Activated naive CD4-positive, alpha-beta T cell treated with Interleukin-2 at 50 U/mL for 16 hours (primary cell): Measurements from ENCODE around the gene MLPH.
"Not testable (repeated sequence)": the region's sequence is repeated elsewhere in the genome, so short reads cannot be mapped to it uniquely, and the experiment has no call there.

Experiments
- DNase-seq: peaks from one replicate; pipeline ENCODE4 v3.0.0-alpha.2; 2020

Gene MLPH

DNA sequence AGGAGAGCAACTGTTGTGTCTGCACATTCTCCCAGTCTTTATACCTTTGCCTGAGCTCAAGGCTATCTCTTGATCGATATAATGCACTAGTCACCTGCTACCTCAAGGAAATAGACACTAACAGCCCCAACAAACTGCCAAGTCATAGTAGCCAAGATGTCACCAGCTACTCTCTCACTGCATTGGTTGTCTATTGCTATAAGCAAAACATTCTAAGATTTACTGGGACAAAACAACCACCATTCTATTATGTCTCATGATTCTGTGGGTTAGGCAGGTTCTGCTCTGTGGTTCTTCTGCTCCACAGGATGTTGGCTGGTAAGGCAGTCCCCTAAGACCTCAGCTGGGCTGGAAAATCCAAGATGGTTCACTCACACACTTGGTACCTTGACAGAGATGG lies 28.5 kb upstream of the MLPH start:
- DNase-seq: no peak

DNA sequence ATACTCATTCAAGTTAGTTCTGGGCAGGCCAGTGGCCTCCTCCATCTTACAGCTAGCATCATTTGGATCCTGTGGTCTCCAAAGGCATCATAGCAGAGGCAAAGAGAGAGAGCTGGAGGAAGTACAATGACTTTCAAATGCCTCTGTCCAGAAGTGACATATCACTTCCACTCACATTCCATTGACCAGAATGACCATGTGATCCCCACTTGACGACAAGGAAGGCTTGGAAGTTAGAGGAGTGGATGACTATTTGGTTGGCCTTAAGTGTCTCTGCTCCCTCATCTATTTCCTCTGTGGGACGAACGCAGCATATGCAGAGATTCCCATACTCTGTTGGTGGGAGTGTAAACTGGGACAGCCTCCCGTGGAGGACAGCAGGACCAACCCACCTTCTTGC lies 27.8 kb upstream of the MLPH start:
- no peak for DNase-seq

DNA sequence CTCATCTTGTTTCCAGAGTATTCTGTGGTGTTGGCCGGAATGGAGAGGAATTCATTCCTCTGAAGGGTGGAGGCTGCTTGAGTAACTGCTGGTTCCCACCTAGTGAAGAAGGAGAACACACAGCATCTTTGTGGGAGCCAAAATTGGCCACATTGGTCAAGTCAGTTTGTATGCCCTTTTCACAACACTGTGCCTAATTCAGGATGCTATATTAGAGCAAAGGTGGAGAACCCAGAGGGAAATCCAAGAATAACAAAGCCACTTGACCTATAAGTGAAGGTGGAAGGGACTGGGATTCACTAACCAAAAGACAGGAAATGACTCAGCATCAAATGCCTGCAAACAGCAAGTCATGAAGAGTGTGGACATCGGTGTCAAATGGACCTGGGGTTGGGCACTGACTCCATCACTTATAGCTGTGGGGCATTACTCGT lies 27.3 kb upstream of the MLPH start:
- no peak for DNase-seq

DNA sequence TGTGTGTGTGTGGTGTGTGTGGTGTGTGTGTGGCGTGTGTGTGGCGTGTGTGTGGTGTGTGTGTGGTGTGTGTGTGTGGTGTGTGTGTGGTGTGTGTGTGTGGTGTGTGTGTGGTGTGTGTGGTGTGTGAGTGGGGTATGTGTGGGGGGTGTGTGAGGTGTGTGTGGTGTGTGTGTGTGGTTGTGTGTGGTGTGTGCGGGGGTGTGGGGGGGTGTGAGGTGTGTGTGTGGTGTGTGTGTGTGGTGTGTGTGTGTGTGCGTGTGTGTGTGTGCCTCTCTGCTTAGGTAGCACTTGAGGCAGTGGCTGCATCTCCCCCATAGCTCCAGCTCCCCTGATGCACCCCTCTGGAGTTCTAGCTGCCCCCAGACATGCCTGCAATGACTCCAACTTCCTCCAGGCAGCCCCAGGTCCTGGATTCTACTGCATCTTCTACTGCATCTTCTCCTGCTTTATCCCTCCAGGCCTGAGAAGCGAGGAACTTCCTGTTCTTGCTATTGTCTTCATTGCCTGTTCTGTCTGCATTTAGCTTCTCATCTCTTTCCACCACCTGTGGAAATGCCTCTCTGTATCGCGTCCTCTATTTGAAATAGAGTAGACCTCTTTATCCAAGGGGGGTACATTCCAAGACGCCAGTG lies 22.2 kb upstream of the MLPH start:
- DNase-seq: no peak

DNA sequence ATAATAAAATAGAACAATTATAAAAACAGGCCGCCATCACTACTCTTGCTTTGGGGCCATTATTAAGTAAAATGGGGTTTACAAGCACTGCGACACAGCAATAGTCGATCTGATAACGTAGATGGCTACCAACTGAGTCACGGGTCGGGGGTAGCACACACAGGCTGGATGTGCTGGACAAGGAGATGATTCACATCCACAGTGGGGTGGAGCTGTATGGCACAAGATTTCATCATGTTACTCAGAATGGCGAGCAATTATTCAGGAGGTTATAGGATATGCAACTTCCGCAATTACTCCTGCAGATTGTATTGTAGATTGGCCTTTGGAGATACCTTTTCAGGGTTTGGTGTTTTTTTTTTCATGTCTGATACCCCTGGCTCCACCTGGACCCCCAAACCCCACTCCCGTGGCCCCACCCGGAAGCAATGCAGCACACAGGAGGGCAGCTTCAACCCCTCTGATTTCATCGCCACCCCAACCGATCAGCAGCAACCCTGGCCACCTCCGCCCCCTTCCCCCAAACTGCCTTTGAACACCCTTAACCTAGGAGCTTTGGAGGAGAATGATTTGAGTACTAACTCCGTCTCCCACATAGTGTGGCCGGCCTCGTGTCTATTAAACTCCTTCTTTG lies 21.4 kb upstream of the MLPH start:
- DNase-seq: no peak

DNA sequence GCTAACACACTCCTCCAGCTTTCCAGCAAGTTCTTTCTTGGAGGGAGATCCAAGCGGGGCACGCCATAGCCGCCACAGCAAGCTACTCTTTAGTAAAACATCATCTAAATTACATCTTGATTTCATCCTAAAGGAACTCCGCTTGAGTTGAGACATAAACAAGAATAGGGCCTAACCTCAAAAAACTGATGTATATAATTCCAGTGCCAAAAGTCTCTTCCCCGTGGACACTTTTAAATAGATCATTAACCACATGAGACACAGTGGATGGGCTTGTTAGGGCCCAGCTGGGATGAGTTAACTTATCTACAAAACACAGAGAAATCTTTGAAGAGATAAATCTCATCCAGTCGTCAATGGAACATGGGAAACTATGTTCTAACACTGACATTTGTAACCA lies 20.8 kb upstream of the MLPH start:
- no peak for DNase-seq

DNA sequence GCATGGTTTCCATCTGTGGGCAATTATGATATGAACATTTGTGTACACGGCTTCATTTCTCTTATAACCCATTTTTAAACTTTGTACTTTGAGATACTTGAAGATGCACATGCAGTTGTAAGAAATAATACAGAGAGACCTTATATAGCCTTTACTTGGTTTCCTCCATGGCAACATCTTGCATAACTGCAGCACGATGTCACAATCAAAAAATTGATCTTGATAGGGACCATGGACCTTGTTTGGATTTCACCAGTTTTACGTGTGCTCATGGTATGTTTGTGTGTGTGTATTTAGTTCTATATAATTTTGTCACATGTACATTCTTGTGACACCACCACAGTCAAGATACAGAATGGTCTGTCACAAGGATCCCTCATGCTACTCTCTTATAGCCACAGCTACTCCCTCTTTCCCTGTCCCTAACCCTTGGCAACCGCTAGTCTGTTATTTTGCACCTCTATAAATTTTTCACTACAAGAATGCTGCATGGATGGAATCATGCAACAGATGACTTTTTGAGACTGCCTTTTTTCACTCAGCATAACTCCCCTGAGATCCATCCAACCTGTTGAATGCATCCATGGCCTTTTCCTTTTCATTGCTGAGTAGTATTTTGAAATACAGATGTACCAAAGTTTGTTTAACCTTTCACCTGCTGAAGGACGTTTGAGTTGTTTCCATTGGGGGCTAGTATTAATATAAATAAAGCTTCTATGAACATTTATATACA lies 19.4 kb upstream of the MLPH start:
- DNase-seq: no peak

DNA sequence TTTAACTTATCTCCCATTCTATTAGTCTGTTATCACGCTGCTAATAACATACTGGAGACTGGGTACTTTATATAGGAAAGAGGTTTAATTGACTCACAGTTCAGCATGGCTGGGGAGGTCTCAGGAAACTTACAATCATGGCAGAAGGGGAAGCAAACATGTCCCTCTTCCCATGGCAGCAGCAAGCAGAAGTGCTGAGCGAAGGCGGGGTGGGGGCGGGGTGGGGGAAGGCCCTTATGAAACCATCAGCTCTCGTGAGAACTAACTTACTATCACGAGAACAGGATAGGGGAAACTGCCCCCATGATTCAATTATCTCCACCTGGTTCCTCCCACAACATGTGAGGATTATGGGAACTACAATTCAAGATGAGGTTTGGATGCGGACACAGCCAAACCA lies 17.6 kb upstream of the MLPH start:
- DNase-seq: not testable (repeated sequence)

DNA sequence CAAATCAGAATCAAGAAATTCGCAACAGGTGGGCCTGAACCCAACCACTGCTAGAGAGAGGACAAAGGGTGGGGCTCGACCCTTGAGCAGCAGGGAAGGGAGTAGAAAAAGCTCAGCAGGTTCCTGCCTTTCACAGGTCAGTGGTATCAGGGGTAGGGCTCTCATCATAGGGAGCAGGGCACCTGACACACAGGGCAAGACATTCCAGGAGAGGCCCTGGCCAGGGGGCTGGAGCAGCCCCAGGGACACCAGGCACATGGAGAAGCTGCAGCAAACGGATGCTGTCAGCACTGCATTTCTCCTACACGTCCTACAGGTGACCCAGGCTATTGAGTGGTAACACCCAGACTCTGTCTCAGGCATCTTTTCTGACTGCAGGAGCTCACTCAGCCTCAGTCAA lies 17.2 kb upstream of the MLPH start:
- no peak for DNase-seq

DNA sequence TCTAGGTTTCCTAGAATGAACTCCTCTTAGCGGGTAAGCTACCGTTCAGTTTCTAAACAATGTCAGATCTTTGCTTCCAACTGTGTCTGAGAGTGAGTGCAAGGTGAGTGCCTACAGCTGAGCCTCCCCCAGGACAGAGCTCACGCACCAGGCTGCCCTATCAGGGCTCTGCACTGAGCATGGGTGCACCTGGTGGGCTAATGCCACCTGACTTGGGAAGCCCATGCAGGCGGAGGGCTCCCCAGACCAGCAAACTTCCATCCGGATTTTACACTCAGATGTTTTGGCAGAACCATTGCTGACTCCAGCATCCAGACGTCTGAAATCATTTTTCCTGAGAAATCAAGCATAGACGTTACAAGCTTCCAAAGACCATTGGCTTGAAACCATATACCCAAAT lies 16.1 kb upstream of the MLPH start:
- no peak for DNase-seq

DNA sequence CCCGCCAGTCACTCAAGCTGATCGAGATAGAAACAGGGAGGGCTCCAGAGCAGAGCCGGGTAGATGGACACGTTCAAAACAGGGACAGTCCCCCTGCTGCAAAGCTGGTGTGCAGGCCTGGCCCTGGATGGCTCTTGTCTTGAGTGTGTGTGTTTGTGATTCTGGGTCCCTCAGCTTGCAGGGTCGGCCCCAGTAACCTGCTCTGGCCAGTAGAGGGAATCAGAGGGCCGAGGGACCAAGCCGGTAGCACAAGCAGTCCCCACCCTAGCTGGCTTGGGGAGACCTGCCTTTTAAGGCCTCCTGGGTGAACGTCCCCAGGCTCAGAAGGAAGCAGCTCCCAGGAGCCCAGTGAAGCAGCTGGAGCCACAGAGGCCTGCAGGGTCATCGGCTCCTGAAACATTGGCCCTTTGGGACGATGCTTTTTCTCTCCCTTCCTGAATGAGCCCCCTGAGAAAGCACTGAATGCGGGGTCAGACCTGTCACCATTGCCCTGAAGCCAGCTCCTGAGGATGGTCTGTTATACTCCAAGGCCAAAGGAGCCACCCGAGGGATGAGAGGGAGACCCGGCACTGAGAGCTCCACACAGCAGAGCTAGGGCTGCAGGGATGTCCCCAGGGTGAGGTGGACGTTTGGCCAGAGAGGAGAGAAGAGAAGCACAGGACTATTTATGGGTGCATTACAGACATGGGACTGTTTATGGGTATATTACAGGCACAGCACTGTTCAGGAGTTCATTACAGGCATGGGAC lies 15.4 kb upstream of the MLPH start:
- DNase-seq: peak; percentile 32

DNA sequence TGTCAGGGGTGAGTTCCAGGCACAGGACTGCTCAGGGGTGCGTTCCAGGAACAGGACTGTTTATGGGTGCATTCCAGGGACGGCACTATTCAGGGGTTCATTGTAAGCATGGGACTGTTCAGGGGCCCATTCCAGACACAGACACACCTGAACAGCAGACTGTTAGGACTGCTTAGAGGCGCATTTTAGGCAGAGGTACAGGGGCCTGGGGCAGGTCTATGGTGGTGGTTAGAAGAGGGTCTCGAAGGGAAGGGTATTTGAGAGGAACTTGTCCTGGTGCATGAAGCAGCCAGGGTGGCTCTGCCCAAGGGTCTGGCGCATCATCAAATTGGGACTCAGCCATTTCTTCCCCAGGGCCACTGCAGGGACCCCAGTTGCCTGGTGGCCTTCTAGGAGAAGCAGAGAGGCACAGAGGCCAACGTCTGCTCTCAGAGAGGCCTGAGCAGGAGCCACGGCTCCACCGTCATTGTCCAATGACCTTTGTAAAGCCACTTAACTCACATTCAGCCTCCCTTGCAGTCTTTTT lies 14.8 kb upstream of the MLPH start:
- DNase-seq: no peak

DNA sequence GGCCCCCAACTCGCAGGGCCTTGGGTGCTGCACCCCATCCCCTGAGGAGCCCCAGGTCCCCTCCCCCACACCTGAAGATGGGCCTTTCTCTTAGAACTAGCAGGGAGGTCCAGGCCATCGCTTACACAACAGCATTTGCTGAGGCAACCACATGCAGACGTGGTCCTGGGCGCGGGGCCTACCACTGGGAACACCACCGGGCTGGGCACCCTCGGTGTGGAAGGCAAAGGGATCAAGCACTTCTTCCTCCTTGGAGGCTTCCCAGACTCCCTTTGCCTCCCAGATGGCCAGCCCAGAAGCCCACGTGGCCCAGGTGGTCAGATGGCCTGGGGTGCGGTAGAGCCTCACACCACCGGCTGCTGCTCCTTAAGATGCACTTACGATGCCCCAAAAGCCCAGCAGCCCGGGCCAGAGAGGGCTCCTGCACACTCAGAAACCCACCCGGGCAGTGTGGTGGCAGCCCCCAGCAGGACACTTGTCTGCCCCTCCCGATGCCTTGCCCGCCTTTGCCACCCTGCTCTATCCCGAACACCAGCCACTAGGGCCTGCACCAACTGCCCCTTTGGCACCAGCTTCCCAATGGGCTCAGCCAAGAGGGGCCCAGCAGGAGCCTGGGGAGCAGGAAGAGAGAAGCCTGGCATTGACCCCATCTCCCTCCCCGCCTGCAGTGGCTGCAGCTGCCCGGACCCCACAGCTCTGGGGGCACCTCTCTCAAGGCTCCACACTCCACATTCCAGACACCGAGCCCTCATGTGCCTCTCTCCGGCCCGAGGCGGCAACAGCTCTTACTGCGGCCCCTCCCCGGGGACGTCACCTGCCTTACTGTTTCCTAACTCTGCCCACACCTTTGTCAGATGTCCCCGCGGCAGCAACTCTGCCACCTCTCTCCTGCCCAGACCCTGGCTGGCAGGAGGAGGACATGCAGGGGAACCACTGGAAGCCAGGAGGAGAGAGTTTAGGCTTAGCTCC lies 13.9 kb upstream of the MLPH start:
- no peak for DNase-seq

DNA sequence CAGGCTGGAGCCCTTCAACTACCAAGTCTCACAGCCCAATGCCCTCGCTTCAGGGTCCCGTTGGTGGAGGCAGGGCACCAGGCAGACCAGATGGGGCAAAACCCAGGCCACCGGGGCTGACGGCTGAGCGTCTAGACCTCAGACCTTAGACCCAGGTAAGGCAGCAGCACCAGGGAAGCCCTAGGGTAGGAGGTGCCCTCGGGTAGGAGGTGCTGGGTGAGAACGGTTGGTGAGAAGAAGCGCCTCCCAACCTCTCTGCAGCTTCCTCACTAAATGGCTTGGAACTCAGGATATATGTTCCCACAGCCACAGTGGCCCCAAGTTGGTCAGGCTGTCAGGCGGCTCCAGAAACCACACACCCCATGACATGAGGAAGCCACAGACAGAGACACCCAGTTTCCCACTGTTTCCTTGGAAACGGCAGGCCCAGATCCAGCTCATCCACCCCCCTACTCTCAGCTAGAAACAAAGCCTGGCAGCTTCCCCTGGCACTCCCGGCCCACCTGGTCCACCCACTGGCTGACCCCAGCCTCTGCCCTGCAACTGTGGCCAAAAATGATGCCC lies 13.1 kb upstream of the MLPH start:
- DNase-seq: no peak

DNA sequence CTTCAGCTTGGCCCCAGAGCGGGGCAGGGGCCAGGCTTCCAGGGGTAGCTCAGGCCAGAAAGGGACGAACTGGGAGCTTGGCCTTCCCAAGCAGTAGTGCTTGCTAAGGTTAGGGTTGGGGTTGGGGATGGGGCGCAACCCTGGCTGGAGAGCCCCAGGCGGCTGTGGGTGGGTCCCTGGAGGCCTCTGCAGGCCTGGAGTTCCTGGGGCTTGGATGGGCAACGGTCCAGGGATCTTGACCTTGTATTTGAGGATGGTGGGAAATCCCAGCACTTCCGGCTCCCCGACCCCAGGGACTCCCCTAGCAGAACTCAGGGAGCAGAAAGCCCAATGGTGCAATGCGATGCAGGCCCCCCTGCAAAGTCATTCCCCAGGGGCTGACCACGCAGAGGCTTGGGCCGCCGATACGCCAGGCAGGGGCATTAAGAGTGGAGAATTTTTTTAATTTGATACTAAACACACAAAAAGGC lies 12.6 kb upstream of the MLPH start:
- no peak for DNase-seq

DNA sequence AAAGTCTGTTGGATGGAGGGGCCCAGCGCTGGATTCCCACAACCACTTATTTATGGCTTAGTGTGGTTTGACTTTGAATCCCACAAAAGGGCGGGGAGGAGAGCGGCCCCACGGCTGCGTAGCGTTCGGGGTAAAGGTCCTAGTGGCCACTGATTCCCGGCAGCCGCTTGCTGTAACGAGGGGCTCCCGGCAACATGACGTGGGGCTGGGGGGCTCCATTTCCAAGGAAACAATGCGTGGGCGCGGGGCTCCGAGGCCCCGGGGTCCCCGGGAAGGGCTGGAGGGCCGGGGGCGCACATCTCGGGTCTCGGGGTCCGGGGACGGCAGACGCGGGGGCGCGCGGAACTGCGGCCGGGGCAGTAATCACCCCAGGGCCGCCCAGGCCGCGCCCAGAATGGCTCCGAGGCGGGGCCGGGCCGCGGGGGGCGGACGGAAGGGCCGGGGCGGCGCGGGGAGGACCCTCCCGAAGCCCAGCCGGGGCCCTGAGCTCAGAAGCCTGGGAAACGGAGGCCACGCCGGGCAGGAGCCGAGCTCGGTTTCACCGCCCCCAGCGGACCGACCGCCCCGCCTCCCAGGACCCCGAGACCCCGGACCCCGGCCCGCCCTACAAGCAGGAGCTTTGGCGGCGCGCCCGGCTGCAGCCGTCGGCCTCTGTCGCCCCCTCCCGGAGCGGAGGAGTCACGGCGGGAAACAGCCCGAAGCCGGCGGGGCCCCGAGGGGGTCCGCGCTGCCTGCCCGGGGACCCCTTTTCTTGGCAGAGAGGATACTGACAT lies 11.9 kb upstream of the MLPH start:
- DNase-seq: peak; percentile 79

DNA sequence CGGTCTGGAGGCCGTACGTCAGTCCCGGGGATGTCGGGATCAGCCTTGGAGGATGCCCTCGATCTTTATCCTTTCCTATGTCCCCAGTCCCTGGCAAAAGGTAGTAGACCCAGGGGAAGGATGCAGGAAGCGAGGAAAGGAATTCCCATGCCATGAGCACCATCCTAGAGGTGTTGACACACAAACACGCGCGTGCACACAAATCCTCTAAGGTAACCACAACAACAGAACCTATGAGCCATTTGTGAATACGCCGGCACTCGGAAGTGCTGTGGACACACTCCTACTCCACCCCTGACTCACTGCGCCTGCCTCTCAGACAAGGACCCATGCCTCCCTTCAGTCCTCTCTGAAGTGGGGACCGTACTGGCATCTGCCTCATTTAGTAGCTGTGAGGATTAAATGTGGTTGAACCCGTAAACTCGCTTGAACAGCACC lies 11.3 kb upstream of the MLPH start:
- DNase-seq: peak; percentile 61

DNA sequence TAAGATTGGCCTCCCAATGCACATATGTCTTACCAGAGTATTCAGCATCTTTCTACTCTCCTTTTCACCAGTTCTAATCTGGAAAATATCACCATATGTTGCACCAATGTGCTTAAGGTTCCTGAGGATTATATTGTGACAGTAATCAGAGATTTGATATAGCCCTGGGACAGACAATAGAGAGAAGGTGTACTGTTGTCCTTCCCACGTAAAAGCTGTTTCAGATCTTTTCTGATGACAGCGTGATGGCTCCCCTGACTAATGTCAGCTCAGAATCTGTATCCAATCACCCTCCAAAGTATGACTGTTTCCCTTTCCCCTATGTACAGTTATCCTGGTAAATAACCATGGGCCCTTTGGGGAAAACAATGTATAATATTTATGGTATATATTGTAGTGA lies 9.0 kb upstream of the MLPH start:
- DNase-seq: no peak

DNA sequence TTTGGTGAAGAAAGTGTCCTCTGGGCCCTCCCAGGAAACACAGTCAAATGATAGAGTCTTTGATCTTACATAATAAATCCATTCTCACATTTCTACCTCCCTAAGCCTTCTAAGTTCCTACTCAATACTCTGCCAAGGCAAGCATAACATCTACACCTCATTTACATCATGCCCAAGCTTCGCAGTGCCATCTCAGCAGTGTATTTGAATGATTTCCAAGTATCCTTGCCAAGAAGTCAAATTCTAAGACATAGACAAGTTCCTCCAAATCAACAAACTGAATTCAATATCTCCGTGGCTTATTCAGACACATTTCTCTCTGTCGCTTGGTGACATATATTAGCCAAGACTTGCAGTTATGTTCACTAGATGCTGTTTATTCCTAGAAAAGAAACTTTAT lies 8.1 kb upstream of the MLPH start:
- DNase-seq: no peak

DNA sequence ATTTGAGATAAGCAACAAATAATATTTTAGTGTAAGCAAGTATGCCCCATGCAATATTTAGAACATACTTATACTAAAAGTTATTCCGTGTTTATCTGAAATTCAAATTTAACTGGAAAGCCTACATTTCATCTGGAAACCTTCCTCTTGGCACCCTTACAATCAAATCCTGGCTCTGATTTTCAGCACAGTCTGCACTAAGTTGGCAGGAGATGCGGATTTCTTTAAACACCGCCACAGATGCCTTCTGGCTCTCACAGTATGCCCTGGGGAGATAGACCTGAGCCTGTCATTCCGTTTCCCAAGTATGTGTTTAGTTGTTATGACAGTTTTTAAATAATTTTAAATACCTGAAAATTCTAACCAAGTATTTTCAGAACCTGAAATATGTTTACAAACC lies 7.3 kb upstream of the MLPH start:
- DNase-seq: no peak

DNA sequence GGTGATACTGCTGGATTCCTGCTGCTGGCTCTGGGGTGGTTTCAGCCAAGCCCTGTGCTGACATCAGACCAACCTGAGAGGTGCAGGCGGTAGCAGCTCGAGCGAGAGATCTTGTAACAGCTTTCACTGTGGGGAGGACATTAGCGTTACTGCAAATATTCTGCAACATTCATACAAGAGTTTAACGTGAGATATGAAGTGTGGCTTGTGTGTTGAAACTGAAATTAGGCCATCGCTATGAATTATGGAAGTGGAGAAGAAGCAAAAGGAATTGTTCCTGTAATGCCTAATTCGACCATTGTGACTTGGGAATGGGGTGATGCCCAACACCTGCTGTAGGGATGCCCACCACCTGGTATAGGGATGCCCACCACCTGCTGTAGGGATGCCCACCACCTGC lies 6.5 kb upstream of the MLPH start:
- DNase-seq: no peak
